ENCODE measurements around the gene SLC47A2.

The SLC47A2 gene

GRCh38 chr17:19738757-19739156 is 22.4 kb upstream of the SLC47A2 start:
- no peak for TF ChIP-seq GABPA (IDR thresholded peaks at IDR 0.05; ENCODE audit: low read depth)
- TF ChIP-seq REST (IDR thresholded peaks at IDR 0.05; ENCODE audit: insufficient replicate concordance, low read depth): no peak
- TF ChIP-seq SPI1 (IDR thresholded peaks at IDR 0.05; ENCODE audit: borderline replicate concordance, low read depth): no peak
- no peak for TF ChIP-seq POLR2AphosphoS5 (IDR thresholded peaks at IDR 0.05; ENCODE audit: low read depth)
- no peak for TF ChIP-seq CTCF (IDR thresholded peaks at IDR 0.05; ENCODE audit: insufficient read depth, low read length)

GRCh38 chr17:19738073-19738449 is 21.7 kb upstream of the SLC47A2 start:
- TF ChIP-seq SPI1 (IDR thresholded peaks at IDR 0.05; ENCODE audit: borderline replicate concordance, low read depth) (no peak), GABPA (IDR thresholded peaks at IDR 0.05; ENCODE audit: low read depth) (no peak), POLR2AphosphoS5 (IDR thresholded peaks at IDR 0.05; ENCODE audit: low read depth) (no peak), REST (IDR thresholded peaks at IDR 0.05; ENCODE audit: insufficient replicate concordance, low read depth) (no peak), CTCF (IDR thresholded peaks at IDR 0.05; ENCODE audit: insufficient read depth, low read length) (no peak)
- Histone ChIP-seq H3K4me3 (replicated peaks; ENCODE audit: insufficient read depth, low read length) (no peak overlapping the region), H3K27ac (replicated peaks) (no peak overlapping the region), H3K27me3 (ENCODE audit: insufficient read depth, poor library complexity, severe bottlenecking) (no peaks in the 10 kb centered on the region)
- no peak for DNase-seq (ENCODE audit: low read depth in 1 of 2, low spot score in 1 of 2)

More at GRCh38 chr17:19738757-19739156, 22.4 kb upstream of the SLC47A2 start:
- no peak overlapping the region for H3K27ac ChIP-seq (replicated peaks)
- no peaks in the 10 kb centered on the region for H3K27me3 ChIP-seq (ENCODE audit: insufficient read depth, poor library complexity, severe bottlenecking)
- no peak for DNase-seq (ENCODE audit: low read depth in 1 of 2, low spot score in 1 of 2)
- H3K4me3 ChIP-seq (replicated peaks; ENCODE audit: insufficient read depth, low read length): no peak overlapping the region

- DNase-seq (ENCODE audit: low read depth in 1 of 2, low spot score in 1 of 2): no peak
- TF ChIP-seq REST (IDR thresholded peaks at IDR 0.05; ENCODE audit: insufficient replicate concordance, low read depth) (no peak), SPI1 (IDR thresholded peaks at IDR 0.05; ENCODE audit: borderline replicate concordance, low read depth) (no peak), GABPA (IDR thresholded peaks at IDR 0.05; ENCODE audit: low read depth) (no peak), CTCF (IDR thresholded peaks at IDR 0.05; ENCODE audit: insufficient read depth, low read length) (no peak), POLR2AphosphoS5 (IDR thresholded peaks at IDR 0.05; ENCODE audit: low read depth) (no peak)
- no peaks in the 10 kb centered on the region for H3K27me3 ChIP-seq (ENCODE audit: insufficient read depth, poor library complexity, severe bottlenecking)
- no peak overlapping the region for H3K27ac ChIP-seq (replicated peaks)
- no peak overlapping the region for H3K4me3 ChIP-seq (replicated peaks; ENCODE audit: insufficient read depth, low read length)
These were observed 21.1 kb upstream of the SLC47A2 start for GRCh38 chr17:19737305-19738072.
